Chondrocyte (in vitro differentiated cells): ENCODE measurements around the gene FGD4. TPM values are rescaled to one million over a fixed set of nuclear protein-coding genes. Genes with fewer than 3 reads are reported as not detected.

Experiments
- DNase-seq: peaks from one replicate; pipeline ENCODE4 v3.0.0; 2021; ENCODE audit warnings: mixed read lengths, low spot score
- H3K27ac Mint-ChIP-seq: one replicate; pipeline ENCODE4 v1.8.0; 2021; ENCODE audit warnings: mild to moderate bottlenecking, moderate library complexity, mixed read lengths; ENCODE audit not compliant: unreplicated experiment
- H3K27me3 Mint-ChIP-seq: 2 replicates; pipeline ENCODE4 v1.8.0; 2021; ENCODE audit warnings: low read depth, mixed read lengths
- H3K36me3 Mint-ChIP-seq: 2 replicates; pipeline ENCODE4 v1.8.0; 2021; ENCODE audit warnings: low read depth, mixed read lengths
- H3K4me1 Mint-ChIP-seq: 2 replicates; pipeline ENCODE4 v1.8.0; 2021; ENCODE audit warnings: low read depth, mild to moderate bottlenecking, mixed read lengths
- H3K4me3 Mint-ChIP-seq: one replicate; pipeline ENCODE4 v1.8.0; 2021; ENCODE audit warnings: mild to moderate bottlenecking, moderate library complexity, mixed read lengths; ENCODE audit not compliant: unreplicated experiment
- H3K9me3 Mint-ChIP-seq: 2 replicates; pipeline ENCODE4 v1.8.0; 2021; ENCODE audit warnings: low read depth, mixed read lengths
- total RNA-seq: library from RNA; stranded (reverse); gene quantifications from 3 replicates; pipeline ENCODE4 v1.2.1, GENCODE V29; 2021
- TF ChIP-seq, protein P1 (sequence below): fragments of 200-600 bp; sonication (generic); IDR thresholded peaks from 2 replicates; pipeline ENCODE4 v1.5.0; 2021; ENCODE audit warnings: antibody characterized with exemption, mild to moderate bottlenecking, moderate library complexity

Gene FGD4
- total RNA-seq, 1 donor from 2014 or later, result 8.7 TPM

DNA sequence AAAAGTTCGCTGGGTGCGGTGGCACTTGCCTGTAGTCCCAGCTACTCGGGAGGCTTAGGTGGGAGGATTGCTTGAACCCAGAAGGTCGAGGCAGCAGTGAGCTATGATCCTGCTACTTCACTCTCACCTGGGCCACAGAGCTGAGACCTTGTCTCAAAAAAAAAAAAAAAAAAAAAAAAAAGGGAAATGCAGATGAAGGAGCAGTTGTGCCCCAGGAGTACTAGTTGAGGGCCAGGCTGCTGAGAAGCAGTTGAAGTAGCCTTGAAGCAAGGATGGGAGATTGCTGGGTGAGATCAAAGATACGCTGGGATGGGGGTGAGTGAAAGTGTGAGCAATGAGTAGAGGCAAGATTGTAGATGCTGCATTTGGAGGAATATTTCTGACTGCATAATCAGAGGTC, 186.3 kb downstream of the FGD4 start:
- peaks cover 18% of the 10 kb centered on the region for H3K4me1 Mint-ChIP-seq

DNA sequence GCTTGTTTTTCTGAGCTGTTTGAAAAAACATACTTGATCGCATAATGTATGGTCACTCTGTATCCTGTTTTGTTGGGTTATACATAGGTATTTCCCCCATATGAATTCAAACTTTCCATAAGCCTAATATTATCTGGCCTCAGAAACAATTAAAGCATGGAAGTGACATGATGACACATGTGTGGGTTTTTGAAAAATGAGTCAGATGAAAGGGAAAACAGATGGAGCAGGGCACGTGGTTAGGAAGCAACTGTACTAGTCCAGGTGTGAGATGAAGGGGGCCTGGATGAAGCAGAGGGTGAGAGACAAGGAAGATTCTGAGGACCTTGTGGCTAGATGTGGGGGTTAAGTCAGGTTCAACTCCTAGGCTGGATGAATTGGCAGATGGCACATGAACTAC, 187.0 kb downstream of the FGD4 start:
- TF ChIP-seq, protein P1, sequence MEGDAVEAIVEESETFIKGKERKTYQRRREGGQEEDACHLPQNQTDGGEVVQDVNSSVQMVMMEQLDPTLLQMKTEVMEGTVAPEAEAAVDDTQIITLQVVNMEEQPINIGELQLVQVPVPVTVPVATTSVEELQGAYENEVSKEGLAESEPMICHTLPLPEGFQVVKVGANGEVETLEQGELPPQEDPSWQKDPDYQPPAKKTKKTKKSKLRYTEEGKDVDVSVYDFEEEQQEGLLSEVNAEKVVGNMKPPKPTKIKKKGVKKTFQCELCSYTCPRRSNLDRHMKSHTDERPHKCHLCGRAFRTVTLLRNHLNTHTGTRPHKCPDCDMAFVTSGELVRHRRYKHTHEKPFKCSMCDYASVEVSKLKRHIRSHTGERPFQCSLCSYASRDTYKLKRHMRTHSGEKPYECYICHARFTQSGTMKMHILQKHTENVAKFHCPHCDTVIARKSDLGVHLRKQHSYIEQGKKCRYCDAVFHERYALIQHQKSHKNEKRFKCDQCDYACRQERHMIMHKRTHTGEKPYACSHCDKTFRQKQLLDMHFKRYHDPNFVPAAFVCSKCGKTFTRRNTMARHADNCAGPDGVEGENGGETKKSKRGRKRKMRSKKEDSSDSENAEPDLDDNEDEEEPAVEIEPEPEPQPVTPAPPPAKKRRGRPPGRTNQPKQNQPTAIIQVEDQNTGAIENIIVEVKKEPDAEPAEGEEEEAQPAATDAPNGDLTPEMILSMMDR, result no peak
- Mint-ChIP-seq H3K27ac (no peak overlapping the region), H3K4me3 (no peak overlapping the region), H3K9me3 (no peaks in the 10 kb centered on the region), H3K4me1 (peaks cover 18% of the 10 kb centered on the region), H3K36me3 (peaks cover 9% of the 10 kb centered on the region), H3K27me3 (no peaks in the 10 kb centered on the region)
- DNase-seq, result no peak

More for the DNA sequence above, 186.3 kb downstream of the FGD4 start:
- no peaks in the 10 kb centered on the region for H3K27me3 Mint-ChIP-seq
- TF ChIP-seq, protein P1, result no peak
- H3K36me3 Mint-ChIP-seq, result peaks cover 9% of the 10 kb centered on the region
- no peak overlapping the region for H3K27ac Mint-ChIP-seq
- H3K4me3 Mint-ChIP-seq, result no peak overlapping the region
- no peak for DNase-seq
- no peaks in the 10 kb centered on the region for H3K9me3 Mint-ChIP-seq

DNA sequence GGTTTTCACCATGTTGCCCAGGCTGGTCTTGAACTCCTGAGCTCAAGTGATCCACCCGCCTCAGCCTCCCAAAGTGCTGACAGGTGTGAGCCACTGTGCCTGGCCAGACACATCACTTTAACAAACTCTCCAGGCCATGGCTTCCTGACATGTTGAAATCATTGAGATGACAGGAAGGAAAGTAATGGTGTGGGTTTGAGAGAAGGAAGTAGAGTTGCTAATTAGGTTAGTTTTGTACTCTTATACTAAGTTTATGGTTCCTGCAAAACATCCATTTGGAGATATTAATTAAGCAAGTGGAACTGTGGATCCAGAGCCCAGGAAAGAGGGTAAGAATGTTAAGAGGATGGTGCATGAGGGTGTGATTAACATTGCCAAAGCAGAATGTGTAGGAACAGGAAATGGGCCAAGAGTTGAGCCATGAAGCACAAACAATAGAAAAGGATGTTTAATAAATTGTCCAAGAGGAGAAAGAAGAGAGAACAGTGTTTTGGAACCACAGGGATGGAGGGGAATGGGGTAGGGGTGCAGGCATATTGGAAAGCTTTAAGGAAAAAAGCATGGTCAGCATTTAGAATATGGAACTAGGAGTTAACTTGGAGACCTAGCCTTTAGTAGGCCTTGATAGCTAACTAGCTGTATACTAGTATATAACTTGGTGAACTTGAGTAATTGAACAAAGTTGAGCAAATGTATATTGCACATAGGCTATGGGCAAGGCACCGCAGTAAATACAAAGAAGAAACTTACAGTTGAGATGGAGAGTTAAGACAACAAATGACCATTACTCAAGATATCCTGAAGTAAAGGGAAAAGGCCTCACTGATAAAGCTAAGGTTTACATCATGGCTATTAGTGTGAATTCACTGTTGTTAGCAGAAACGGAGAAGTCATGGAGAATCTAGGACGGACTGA, 188.5 kb downstream of the FGD4 start:
- TF ChIP-seq, protein P1, result no peak

DNA sequence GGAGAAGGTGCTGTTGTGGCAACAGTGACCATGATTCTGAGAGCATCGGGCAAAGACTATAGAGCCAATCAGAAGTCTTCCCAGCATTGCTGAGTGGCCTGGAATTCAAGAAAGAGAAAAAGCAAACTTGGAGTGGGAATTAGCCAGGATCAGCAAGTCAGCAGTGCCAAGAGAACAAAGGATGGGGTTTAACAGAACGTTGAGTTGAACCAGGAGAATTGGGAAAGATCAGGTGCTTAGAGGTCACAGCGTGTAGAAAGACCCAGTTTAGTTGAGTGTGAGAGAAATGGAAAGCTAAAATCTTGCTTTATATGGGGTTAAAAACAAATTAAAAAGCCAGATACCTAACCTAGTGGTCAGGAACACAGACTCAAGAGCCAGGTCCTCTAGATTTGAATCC, 189.2 kb downstream of the FGD4 start:
- Mint-ChIP-seq H3K36me3 (peaks cover 8% of the 10 kb centered on the region), H3K9me3 (no peaks in the 10 kb centered on the region), H3K4me3 (no peak overlapping the region), H3K4me1 (peaks cover 11% of the 10 kb centered on the region), H3K27me3 (no peaks in the 10 kb centered on the region), H3K27ac (no peak overlapping the region)
- DNase-seq, result no peak
- TF ChIP-seq, protein P1, result no peak

More for the DNA sequence above, 188.5 kb downstream of the FGD4 start:
- no peak overlapping the region for H3K4me3 Mint-ChIP-seq
- no peak overlapping the region for H3K27ac Mint-ChIP-seq
- H3K27me3 Mint-ChIP-seq, result no peaks in the 10 kb centered on the region
- DNase-seq, result no peak
- H3K9me3 Mint-ChIP-seq, result no peaks in the 10 kb centered on the region
- peaks cover 18% of the 10 kb centered on the region for H3K4me1 Mint-ChIP-seq
- H3K36me3 Mint-ChIP-seq, result peaks cover 8% of the 10 kb centered on the region

DNA sequence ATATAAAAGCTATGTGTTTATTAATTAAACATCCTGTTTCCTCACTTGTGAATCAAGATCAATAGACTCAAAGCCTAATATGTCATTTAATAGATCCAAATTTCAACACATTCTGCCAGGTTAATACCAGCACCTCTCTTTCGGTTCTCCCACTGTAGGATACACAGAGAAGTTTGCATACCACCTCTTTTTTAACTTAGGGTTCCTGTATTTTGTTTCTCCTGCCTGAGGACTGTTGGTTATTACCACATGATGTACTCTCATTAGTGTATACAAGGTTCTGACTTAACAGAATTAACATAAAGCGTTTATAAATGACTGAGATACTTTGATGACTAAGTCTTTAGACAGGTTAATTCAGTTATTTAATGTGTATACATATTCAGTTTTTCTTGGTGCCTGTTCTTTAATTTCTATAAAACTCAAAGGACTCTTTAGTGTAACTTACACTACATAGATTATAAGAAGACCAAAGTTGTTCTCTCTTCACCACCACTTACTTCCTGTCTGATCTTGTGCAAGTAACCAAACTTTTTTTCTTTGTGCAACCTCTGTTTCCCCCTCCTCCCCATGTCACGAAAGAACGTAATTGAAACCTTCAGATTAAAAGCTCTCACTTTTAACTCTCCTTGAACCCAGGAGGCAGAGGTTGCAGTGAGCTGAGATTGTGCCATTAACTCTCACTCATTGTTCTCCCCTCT, 190.0 kb downstream of the FGD4 start:
- Mint-ChIP-seq H3K36me3 (peaks cover 8% of the 10 kb centered on the region), H3K27ac (no peak overlapping the region), H3K4me3 (no peak overlapping the region), H3K9me3 (no peaks in the 10 kb centered on the region), H3K27me3 (no peaks in the 10 kb centered on the region), H3K4me1 (peaks cover 8% of the 10 kb centered on the region)
- TF ChIP-seq, protein P1, result no peak
- no peak for DNase-seq
